Glutamatergic neuron (in vitro differentiated cells): ENCODE measurements around the gene ZFPM1. TPM values are rescaled to one million over a fixed set of nuclear protein-coding genes. Genes with fewer than 3 reads are reported as not detected.

Experiments used
- DNase-seq: peaks from one replicate; pipeline ENCODE4 v3.0.0; 2022
- H3K27ac Mint-ChIP-seq: one replicate; pipeline ENCODE4 v1.8.0; 2020; ENCODE audit warnings: mild to moderate bottlenecking, mixed read lengths, inconsistent platforms; ENCODE audit not compliant: unreplicated experiment
- H3K27me3 Mint-ChIP-seq: one replicate; pipeline ENCODE4 v1.8.0; 2020; ENCODE audit warnings: mild to moderate bottlenecking, moderate library complexity, mixed read lengths, inconsistent platforms; ENCODE audit not compliant: unreplicated experiment
- H3K36me3 Mint-ChIP-seq: one replicate; pipeline ENCODE4 v1.8.0; 2020; ENCODE audit warnings: mild to moderate bottlenecking, mixed read lengths, inconsistent platforms; ENCODE audit not compliant: unreplicated experiment
- H3K4me1 Mint-ChIP-seq: one replicate; pipeline ENCODE4 v1.8.0; 2020; ENCODE audit warnings: mild to moderate bottlenecking, low read depth, mixed read lengths, inconsistent platforms; ENCODE audit not compliant: unreplicated experiment
- H3K4me3 Mint-ChIP-seq: one replicate; pipeline ENCODE4 v1.8.0; 2020; ENCODE audit warnings: mild to moderate bottlenecking, mixed read lengths, inconsistent platforms; ENCODE audit not compliant: unreplicated experiment
- H3K9me3 Mint-ChIP-seq: one replicate; pipeline ENCODE4 v1.8.0; 2020; ENCODE audit warnings: mild to moderate bottlenecking, moderate library complexity, mixed read lengths, inconsistent platforms; ENCODE audit not compliant: unreplicated experiment
- CTCF ChIP-seq: fragments of 200-600 bp; sonication (generic); IDR thresholded peaks from one replicate; pipeline ENCODE4 v1.5.0; 2021; ENCODE audit not compliant: partially characterized antibody, unreplicated experiment
- total RNA-seq: library from RNA; stranded (reverse); fragmentation: NEBNext Ultra II Directional; extraction: Animal tissue kit (Norgen Biotek cat#: 25700); gene quantifications from one replicate; pipeline ENCODE4 v1.2.1, GENCODE V29; 2021; ENCODE audit not compliant: unreplicated experiment

Gene ZFPM1
- total RNA-seq, 1 donor from 2014 or later: 11.1 TPM

- peaks cover 4% of the 10 kb centered on the region for H3K4me1 Mint-ChIP-seq
- peaks cover 8% of the 10 kb centered on the region for H3K27me3 Mint-ChIP-seq
- DNase-seq: no peak
- no peaks in the 10 kb centered on the region for H3K36me3 Mint-ChIP-seq
- peaks cover 9% of the 10 kb centered on the region for H3K9me3 Mint-ChIP-seq
- no peak for TF ChIP-seq CTCF
- H3K4me3 Mint-ChIP-seq: no peak overlapping the region
- H3K27ac Mint-ChIP-seq: no peak overlapping the region
These were observed 46.7 kb upstream of the ZFPM1 start for GRCh38 chr16:88406096-88407041.

- no peaks in the 10 kb centered on the region for H3K36me3 Mint-ChIP-seq
- peaks cover 4% of the 10 kb centered on the region for H3K4me1 Mint-ChIP-seq
- peaks cover 9% of the 10 kb centered on the region for H3K9me3 Mint-ChIP-seq
- no peak overlapping the region for H3K27ac Mint-ChIP-seq
- no peak for DNase-seq
- TF ChIP-seq CTCF: no peak
- H3K4me3 Mint-ChIP-seq: no peak overlapping the region
- H3K27me3 Mint-ChIP-seq: peaks cover 6% of the 10 kb centered on the region
These were observed 46.0 kb upstream of the ZFPM1 start for GRCh38 chr16:88407042-88407420.

- Mint-ChIP-seq H3K9me3 (peaks cover 13% of the 10 kb centered on the region), H3K27ac (no peak overlapping the region), H3K27me3 (peaks cover 6% of the 10 kb centered on the region), H3K4me1 (peaks cover 4% of the 10 kb centered on the region), H3K4me3 (no peak overlapping the region), H3K36me3 (no peaks in the 10 kb centered on the region)
- no peak for DNase-seq
- no peak for TF ChIP-seq CTCF
These were observed 45.3 kb upstream of the ZFPM1 start for GRCh38 chr16:88407807-88408206.

GRCh38 chr16:88408561-88409142 is 44.4 kb upstream of the ZFPM1 start:
- no peak for DNase-seq
- Mint-ChIP-seq H3K27me3 (peaks cover 6% of the 10 kb centered on the region), H3K27ac (no peak overlapping the region), H3K36me3 (no peaks in the 10 kb centered on the region), H3K4me1 (peaks cover 4% of the 10 kb centered on the region), H3K9me3 (peaks cover 13% of the 10 kb centered on the region), H3K4me3 (no peak overlapping the region)
- no peak for TF ChIP-seq CTCF
